ENCODE measurements around the gene FBLN7.

Gene FBLN7

DNA sequence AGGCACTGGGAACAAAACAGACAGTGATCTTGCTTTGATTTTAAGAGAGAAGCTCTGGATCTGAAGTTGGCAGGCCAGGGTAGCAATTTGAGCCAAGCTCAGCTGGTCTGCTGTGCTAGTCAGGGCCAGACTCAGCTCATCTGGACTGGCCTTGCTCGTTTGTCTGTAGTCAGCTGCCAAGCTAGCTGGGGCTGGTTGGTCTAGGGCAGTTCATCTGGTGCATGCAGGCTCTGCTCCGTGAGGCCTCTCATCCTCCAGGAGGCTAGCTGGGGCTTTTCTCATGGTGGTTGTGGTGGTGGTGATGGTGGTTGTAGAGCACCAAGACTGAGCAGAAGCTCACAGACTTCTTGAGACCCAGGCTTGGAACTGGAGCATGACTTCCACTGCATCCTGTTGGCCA, 10.3 kb downstream of the FBLN7 start:
- no peak for TF ChIP-seq CTCF (IDR thresholded peaks at IDR 0.05; ENCODE audit: borderline replicate concordance, insufficient read depth, low read depth, low read length)

DNA sequence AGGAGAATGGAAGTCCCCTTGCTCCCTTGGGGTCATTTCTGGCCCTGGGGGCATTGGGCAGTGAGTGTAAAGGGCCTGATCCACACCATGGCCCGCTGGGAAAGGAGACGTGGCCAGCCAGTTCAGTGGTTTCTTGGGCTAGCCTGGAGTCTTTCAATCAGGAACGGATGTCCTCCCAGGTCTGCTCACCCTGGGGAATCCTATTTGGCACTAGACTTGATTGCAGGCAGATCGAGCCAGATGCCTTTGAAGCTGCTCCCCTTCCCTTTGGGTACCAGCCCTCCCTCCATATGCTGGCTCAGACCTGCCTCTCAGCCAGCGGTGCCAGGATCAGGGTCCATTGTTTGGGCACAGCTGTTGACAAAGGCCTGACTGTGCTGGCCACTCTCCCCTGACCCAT, 11.0 kb downstream of the FBLN7 start:
- no peak for TF ChIP-seq CTCF (IDR thresholded peaks at IDR 0.05; ENCODE audit: borderline replicate concordance, insufficient read depth, low read depth, low read length)

More for the DNA sequence above, 10.3 kb downstream of the FBLN7 start:
- no peak overlapping the region for H3K4me3 ChIP-seq (ENCODE audit: low read depth, low read length)

GRCh38 chr2:112149866-112150435, 11.8 kb downstream of the FBLN7 start:
- no peak for TF ChIP-seq CTCF (IDR thresholded peaks at IDR 0.05; ENCODE audit: borderline replicate concordance, insufficient read depth, low read depth, low read length)
- no peak overlapping the region for H3K4me3 ChIP-seq (ENCODE audit: low read depth, low read length)

More for the DNA sequence above, 11.0 kb downstream of the FBLN7 start:
- no peak overlapping the region for H3K4me3 ChIP-seq (ENCODE audit: low read depth, low read length)

- TF ChIP-seq CTCF (IDR thresholded peaks at IDR 0.05; ENCODE audit: borderline replicate concordance, insufficient read depth, low read depth, low read length) = no peak
- no peak overlapping the region for H3K4me3 ChIP-seq (ENCODE audit: low read depth, low read length)
These were observed 12.3 kb downstream of the FBLN7 start for GRCh38 chr2:112150447-112150846.

- H3K4me3 ChIP-seq (ENCODE audit: low read depth, low read length) = no peak overlapping the region
- TF ChIP-seq CTCF (IDR thresholded peaks at IDR 0.05; ENCODE audit: borderline replicate concordance, insufficient read depth, low read depth, low read length) = no peak
These were observed 12.7 kb downstream of the FBLN7 start for GRCh38 chr2:112150851-112151250.

DNA sequence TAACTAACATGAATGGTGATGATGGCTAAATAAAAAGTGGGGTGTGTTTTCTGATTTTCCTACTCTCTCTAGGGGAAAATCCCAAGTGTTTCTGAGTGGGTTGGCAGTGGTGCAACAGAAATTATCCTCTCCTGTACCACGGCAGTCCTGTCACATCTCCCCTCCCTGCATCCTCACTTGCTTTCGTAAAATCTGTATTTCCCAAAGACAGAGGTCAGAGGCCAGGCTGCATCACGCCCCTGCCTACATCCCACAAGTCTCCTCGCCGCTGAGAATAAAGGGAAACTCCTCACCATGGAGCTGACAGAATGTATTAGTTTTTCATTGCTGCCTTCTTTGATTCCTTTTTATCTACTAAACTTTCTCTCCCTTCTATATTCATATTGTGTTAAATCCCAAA, 13.1 kb downstream of the FBLN7 start:
- no peak for TF ChIP-seq CTCF (IDR thresholded peaks at IDR 0.05; ENCODE audit: borderline replicate concordance, insufficient read depth, low read depth, low read length)
- H3K4me3 ChIP-seq (ENCODE audit: low read depth, low read length) = no peak overlapping the region

DNA sequence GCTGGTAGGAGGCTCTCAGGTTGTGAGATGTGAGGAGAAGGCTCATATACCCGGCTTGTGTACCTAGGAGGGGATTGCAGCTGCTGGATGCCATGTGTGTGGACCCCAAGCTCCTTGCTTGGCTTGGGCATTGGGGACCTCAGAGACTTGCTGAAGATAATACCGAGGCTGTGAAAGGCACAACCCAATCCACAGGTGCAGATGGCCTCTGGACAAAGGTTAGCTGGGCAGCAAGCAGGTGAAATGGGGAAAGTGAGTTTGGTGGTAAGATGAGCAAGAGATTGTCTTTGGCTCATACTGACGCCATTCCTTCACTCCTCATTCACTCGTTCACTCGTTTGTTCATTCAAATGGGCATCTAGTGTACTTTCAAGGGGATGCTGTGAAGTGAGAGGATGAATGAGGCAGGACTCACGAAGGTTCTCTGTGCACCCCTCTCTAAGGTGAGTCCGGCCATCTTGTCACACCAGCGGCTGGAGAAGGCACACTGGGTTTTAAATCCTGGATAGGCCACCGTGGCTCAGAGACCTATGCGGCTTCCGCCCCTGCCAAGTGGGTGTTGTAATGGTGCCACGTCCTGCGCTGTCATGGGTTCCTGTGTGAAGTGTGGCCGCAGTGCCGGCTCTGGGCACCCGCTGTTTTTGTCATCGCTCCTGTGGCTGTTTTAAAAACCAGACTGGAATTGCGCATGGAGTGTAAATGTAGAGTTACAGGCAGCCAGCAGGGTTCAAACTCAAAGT, 13.7 kb downstream of the FBLN7 start:
- TF ChIP-seq CTCF (IDR thresholded peaks at IDR 0.05; ENCODE audit: borderline replicate concordance, insufficient read depth, low read depth, low read length) = no peak
- H3K4me3 ChIP-seq (ENCODE audit: low read depth, low read length) = no peak overlapping the region

All from GM12875 (cell line).